Islet of Langerhans (tissue), 1 donor: ENCODE results near the gene TCF4.
A peak's percentile ranks its signal among the peaks of the same experiment; 100 is the strongest.

Source experiments
- FAIRE-seq: peaks from one replicate; lab custom pipeline; 2011; peaks lifted over from hg19 to GRCh38; lab: Jason Lieb, UNC

Gene TCF4

DNA sequence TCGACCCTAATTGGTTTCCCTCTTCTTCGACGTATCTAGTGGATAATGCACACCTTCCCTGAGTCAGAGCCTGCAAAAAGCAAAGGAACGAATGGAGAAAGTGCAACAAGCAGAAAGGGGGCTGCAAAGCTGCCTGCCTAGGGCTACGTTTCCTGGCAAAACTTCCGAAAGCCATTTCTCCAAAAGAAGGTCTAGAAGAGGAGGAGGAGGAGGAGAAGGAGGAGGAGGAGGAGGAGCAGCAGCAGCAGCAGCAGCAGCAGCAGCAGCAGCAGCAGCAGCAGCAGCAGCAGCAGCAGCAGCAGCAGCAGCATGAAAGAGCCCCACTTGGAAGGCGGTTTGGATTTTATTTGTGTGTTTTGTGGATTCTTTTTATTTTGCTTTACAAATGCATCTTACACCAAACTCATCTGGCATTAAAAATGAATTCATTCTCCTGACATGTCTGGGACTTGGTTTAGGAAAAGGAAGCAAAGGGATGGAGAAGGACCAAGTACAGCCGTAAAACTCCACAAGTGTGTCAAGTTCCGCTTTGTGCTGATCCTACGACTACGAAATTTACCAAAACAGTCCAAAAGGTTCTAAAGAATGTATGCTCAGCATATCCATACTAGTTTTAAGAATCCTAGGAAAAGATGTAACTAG lies 2.0 kb downstream of the TCF4 start:
- FAIRE-seq, result no peak

DNA sequence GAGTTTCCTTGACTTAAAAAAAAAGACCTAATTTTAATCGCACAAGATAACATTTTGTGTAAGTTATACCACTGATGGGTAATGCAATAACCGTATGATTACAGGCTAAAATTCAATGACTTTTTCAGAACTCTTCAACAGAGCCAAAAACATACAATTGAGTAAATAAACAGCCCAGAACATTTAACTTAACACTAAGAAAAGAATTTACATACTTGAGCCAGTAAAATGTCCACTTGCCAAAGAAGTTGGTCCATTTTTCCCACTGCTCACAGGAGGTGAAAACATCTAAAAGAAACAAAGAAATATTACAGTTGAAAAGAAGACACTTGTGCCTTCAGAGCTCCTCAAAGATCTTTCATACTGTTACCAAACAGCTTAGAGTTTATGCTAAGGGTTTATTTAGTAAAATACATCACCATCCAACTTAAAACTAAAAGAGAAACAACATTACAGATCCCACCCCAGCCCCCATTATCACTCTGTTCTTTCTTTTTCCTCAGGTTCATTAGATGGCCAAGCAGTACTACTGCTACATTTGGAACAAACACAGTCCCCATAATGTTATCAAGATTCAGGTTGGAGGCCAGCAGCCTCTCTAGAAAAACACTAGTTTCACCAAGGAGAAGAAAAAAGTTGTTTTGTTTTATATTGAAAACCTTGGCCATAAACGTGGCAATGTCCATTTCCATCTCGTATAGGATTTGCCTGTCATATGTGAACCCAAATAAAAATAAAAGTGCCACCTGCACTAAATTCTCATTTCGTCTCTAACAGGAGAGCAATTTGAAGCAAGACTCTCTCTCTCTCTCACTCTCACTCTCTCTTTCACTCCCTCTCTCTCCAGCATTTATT lies 2.7 kb downstream of the TCF4 start:
- FAIRE-seq, result peak; percentile 77

DNA sequence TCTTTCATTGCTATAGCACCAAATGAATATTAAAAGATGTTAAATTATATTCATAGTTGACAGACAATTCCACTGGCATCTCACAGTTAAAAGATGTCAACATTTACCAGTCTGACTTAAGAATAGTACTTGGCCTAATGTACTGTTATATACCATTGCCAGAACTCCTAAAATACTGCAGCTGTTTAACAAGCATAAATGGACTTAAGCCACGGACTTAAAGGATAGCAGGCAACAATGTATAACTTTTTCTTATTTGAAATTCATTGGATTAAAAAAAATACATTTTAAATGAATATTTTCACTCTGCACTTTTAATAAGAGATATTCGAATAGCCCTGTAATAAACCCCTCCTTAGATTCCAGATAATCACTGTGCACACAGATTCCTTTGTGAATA lies 3.8 kb downstream of the TCF4 start:
- FAIRE-seq, result no peak

DNA sequence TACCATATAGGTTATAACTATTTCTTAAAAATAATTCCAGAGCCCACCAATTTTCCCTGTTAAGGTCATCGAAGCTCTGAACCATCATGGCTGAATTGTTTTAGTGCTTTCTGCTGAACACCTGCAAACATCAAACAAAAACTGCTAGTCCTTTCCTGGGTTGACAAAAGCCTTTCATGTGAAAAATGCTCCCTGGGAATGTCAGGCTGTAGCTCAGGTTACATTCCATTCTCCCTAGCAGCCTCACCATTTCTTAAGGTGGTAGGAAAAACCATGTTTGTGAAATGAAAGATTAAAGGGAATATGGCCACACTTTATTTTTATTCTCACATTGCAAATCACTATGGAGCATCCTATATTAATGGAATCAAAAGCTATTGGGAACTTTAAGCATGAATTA lies 5.7 kb downstream of the TCF4 start:
- no peak for FAIRE-seq

DNA sequence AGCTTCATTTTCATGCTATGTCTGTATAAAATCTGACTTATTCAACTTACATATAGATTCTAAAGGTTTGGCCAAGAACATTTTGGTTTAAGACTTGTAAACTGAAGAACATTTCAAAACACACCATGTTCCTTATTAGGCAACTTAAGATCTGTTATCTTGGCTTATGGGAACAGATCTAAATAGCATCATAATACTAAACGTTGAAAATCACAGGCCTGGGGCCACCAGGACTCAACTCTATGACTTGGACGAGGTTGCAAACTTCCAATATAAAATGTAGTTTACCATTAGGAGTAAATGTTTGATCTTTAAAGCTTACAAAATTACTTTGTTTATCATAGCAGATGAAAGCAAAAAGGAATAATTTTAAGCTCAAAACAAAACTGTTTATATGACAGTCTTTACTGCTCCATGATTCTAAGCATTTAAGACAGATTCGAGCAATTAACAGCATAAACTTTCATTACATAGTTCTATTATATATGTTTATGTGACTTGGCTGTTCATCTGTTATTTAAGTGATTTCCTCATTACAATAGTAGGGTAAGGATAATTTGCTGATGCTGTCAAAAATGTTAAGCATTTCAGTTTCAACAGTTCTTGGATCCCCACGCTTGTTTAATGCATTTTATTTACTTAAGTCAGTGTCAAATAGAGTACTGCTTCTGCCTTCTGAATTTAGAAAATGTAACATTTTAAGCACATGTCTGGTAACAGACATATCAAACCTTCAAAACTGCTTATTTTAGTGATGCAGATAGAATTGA lies 8.3 kb downstream of the TCF4 start:
- no peak for FAIRE-seq

DNA sequence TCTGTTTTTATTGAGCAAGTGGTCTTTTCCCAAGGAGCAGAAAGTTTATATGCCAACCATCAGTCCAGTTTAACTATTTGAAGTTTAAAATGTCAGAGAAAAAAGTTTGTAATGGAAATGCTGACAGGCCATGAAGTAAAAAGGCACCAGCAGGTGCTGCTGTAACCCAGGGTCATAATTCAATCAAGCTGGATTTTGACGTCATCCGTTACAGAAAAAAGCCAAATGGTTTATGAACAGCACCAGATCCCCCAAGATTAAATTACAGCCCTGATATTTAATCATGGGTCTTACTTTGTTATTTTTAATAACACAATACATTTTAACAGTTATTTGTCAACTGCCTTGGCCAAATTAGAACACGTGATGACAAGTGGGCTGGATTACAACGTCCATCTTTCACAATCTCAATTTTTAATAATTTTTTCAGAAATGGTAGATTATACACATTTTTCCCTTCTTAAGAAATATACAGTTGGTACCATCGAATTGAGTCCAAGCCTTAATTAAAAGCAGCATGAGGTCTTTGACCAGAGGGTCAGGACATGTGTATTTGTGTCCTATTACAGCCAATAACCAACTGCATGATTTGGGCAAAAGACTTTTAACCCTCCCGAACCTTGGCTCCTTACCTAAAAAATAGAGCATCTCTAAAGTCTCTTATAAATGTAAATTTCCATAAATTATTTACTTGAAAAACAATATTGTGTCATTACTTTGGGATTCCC lies 10.0 kb downstream of the TCF4 start:
- FAIRE-seq, result no peak

DNA sequence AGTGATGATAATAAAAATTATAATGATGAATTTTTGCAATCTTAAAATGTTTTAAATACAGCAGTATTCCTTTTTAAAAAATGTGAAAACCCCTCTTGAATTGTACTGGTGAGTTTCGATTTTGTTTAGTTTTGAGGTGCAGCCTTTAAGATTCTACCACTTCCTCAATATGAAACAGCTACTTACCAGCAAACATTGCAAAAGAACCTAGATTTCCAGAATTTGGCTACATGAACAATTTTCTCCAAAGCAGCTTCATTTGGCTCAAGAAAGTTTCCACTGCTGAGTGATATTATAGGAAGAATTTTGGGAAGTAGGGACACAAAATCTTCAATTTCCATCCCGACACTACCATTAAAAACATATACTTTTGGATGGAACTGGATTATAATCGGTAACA lies 12.0 kb downstream of the TCF4 start:
- FAIRE-seq, result no peak

DNA sequence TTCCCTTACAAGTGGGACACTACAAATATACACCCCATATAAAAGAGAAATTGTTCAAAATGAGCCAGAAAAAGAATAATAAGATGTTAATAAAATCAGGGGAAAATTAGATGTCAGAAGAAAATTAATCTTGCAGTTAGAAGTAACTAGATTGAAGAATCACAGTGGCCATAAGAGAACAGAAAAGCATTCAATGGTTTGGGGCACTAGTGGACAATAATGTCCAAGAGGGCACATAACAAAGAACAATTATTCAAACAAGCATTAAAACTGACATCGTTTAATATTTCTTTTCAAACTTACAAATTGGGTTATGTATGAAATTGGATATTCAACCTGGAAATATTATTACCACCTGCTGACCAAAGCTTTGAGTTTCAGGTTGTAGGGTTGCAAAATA lies 12.9 kb downstream of the TCF4 start:
- FAIRE-seq, result no peak

DNA sequence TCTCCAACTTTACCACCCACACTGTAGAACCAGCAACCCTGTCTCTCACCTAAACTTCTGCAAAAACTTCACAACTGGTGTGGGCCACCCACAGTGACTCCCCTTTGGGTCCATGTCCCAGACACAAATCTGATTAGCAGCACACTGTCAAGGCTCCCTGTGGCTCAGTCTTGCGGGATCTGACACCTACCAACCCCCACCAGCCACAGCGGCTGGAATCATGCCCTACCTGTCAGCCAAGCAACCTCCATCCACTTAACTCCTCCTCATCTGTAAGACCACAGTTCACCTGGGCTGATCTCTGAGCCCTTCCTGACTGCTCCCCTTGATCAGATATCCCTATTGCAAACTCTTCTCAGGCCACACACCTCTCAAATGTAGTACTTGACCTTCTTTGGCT lies 14.6 kb downstream of the TCF4 start:
- no peak for FAIRE-seq

DNA sequence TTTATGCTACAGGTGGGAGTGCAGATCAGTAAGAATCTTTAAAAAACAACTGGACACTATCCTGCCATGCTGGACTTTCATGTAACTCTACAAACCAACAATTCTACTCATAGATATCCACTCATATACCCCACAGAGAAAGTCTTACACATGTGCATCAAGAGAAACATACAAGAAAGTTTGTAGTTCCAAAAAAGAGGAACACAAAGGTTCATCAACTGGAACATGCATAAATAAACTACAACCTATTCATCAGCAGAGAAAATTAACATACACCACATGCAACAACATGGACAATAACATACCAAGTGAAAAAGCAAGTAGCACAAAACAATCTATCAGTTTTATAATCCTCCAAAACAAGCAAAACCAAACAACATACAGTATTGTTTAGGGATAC lies 17.0 kb downstream of the TCF4 start:
- FAIRE-seq, result no peak

DNA sequence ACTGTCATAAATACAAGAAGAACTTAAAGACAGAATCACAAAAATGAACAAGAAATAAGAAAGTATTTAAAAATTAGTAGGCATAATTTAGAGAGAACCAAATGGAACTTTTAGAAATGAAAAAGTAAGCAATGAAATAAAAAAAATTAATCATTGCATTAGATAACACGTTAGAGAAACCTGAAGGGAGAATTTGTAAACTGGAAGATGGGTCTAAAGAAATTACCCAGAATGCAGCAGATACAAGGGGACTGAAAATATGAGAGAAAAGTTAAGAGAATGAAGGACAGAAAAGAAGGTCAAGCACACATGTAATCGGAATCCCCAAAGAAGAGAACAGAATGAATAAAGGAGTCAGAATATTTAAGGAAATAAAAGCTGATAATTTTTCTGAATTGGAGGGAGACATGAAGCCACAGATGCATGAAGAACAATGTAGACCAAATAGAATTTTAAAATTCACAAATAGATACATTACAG lies 21.5 kb downstream of the TCF4 start:
- FAIRE-seq, result no peak

DNA sequence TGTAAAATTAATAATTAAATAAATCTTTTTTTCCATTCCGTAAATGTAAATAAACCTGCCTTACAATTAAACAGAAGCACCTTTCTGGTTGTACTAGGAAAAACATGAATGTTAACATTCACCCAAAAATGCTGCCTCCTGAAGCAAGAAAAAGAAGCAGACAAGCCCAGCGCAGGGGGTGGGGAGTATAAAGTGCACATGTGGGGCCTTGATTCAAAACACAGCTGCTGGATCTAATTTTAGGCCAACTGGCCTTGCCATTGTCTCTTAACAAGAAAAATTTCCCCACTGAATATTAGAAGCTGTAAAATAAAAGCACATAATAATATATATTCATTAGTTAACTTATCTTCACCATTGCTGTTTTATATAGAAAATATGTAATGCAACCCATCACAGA lies 28.3 kb downstream of the TCF4 start:
- no peak for FAIRE-seq

DNA sequence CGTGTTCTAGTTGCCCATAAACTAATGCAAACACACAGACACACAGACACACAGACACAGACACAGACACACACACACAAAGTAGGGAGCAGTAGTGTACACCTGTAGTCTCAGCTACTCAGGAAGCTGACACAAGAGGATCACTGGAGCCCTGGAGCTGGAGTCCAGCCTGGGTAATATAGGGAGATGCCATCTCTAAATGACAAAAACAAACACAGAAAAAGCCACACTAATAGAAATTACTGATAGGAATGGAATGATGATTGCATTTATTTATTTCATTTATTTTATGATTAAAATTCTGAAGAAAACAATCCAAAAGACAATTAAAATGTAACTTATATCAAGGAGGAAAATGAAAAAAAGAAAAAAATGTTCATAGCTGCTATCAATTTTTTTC lies 30.8 kb downstream of the TCF4 start:
- peak; percentile 43 for FAIRE-seq

DNA sequence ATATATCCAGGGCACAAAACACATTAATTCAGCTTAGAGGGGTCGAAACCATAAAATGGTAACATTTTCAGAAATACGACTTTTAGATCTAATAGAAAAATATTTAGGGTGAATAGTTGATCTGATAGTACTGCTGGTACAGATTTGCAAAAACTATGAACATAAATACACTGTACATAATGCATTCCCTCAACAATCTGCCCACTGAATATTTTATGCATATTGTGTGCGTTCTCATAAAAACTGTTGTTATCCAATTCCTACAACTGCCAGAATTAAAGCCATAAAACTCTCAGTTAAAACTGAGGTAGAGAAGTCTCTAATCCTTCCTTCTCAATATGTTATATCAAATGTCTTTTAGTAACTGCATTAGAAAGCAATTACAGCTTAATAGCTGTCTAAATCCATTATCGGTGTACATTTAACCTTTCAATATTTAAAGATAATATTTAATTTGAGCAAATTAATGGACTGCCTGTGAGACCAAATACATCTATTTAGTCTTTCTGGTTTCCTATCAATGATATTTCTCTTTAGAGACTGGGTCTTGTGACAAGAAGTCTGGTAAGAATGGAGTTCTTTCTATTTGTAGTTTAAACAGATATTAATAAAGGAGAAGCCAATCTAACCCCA lies 32.5 kb downstream of the TCF4 start:
- peak; percentile 38 for FAIRE-seq

DNA sequence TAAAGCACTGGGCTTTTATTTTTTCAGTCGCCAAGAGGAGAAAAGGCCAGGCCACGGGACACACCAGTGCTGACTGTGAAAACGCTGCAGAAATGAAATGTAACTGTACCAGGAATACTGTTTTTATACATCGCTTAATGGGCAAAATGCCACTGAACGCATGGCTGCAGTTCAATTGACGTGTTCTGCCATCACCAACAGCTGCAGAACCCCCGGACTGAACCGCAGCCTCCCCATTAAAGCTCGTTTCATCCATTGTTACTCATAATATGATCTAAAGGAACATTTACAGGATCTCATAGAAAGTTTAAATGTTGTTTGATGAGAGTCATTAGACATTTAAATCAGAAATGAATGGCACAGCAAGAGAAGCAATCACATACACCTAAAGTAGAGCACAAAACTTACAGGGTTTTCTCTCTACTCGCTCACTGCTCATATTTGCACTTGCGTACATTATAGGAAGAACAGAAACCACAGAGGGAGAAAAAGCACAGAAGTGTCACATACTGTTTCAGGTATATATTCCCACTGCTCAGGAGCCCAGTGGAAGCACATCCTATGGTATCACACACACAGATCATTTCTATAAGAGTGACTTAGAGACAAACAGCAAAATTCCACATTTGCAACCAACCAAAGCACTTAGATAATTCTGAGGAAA lies 35.3 kb downstream of the TCF4 start:
- FAIRE-seq, result no peak

DNA sequence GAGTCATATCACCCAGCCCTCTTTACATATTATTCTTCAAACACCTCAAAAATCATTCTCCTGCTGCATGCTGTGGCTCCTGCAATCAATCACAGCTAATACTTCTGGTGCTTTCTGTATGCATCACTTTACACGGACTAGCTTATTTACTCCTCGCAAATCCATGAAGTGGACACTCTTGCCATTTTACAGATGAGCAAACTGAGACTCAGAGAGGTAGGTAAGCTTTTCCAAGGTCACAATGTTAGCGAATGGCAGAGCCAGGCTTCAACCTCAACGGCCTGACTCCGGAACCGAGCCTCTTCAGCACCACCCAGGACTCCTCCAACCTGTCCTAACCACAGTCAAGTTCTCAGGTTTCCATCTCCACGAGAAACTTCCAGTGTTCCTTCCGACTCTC lies 36.8 kb downstream of the TCF4 start:
- FAIRE-seq, result no peak

DNA sequence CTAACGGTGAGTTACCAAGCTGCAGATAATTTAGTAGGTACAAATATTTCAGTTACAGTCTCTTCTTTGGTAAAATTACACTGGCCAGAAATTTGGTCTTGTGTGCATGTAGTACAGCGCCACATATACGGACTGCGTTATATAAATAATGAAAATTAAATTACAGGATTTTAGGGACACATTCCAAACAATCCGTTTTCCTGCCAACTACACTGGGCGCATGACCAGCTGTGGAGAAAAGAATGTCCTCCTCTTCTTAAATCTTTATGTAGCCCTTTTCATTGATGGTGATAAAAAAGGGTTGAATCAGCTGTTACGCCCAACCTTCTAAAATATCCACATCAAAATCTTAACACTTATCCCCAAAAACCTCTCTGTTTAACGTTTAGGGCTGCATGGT lies 37.5 kb downstream of the TCF4 start:
- FAIRE-seq, result no peak

DNA sequence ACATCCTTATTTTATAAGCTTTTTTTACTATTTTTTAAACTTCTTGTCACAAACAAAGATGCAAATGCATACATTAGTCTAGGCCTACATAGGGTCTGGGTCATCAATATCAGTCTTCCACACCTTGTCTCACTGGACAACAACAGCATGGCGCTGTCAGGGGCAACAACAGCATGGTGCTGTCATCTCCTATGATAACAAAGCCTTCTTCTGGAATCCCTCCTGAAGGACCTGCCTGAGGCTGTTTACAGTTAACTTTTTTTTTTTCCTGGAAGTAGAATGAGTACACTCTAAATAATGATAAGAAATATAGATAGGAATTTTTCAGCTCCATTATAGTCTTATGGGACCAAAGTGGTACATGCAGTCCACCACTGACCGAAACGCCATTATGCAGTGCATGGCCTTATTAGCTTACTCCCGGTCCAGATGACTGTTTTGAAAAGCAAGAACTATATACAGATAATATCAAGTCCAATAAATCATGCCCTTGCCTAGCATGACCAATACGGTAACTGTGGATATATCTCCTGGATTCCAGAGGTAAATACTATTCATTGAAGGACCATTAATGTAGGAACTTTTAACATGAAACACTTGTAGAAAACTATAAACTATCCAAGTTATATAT lies 38.4 kb downstream of the TCF4 start:
- FAIRE-seq, result no peak

DNA sequence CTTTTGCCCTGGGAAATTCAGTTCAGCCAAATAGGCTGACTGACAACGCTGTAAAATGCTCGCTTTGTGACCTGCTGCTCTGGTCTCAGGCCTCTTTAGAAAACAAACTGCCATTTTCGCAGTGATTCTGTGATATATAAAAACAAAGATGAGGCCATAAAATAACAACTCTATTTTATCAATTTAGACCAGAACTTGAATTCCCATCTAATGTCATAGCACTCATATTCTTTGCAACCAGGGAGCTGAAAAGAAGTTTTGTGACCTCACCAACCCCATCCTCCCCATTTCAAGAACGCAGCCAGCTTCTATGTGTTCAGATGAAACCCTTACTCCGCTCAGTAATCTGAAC lies 40.3 kb downstream of the TCF4 start:
- FAIRE-seq, result no peak

DNA sequence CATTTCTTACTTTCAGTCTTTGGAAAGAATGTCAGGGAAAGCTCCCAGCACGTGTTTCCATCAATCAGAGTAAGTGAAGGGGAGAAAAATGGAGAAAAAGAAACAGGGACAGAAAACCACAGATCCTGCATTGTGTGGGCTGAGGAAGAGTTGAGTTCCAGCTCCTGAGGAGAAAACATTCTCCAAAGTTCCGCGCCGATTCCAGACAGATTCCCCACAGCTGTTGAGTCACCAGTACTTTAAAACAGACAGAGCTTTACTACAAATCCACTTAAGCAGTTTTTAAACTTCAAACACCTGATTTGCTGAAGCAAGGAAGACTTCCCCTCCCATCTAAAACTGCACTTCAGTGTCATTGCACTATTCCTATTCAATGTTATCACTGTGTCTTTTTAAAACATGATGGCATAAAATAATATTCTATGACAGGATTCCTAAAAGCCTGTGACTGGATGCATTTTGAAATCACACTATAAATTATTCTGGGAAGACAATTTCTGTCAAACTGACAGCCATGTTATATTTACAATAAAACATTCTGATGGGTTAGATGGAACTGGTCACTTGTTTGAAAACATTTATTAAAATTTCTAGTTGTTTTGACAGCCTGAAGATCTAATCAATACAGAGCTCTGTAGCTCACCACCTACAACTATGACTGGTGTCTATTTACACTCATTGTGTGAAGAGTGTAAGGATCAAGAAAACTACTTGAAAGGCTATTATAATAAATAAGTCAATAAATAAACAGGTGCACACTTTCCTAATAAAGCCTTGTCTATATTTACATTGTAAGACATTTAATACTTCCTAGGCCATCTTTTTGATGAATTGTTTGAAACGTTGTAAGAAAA lies 40.9 kb downstream of the TCF4 start:
- FAIRE-seq, result peak; percentile 51
